ENCODE results near the gene ERCC6L.

DNA sequence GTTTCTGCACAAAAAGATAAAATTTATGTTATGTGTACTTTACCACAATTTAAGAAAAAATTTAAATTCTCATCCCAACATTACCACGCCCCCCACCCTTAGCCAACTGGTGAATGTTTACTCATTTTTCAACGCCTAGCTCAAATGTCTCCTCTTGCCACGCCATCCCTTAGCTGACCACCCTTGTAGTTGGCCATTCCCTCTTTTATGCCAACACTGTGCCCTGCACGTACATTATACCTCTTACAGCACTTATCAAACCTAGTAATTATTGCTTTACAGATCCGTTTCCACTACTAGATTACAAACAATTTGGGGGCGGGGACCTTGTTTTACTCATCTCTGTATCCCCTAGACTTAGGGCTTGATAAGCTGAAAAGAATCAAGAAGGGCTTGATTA lies 644 bp downstream of the ERCC6L start:
- TF ChIP-seq CTCF (IDR thresholded peaks at IDR 0.05; ENCODE audit: low read depth, low read length, poor library complexity, severe bottlenecking) = no peak
- no peak for TF ChIP-seq EZH2phosphoT487 (IDR thresholded peaks at IDR 0.05; ENCODE audit: borderline replicate concordance, low read length)

Measured in DOHH2 (cell line).